Coronary artery (tissue), 2 donors: Measurements from ENCODE around the gene LASP1.

Experiments used
- DNase-seq: peaks from one replicate; pipeline ENCODE4 v3.0.0-alpha.2; 2017; ENCODE audit warnings: low spot score
- H3K27ac ChIP-seq, 2 donors: fragments of 200-600 bp; sonication (generic); one replicate each; pipeline ENCODE4 v1.5.1; 2016 to 2019
- H3K4me3 ChIP-seq: fragments of 200-600 bp; sonication (generic); 2 replicates; pipeline ENCODE4 v1.5.1; 2016; ENCODE audit warnings: mild to moderate bottlenecking, moderate library complexity
- CTCF ChIP-seq: fragments of 200-600 bp; sonication (generic); IDR thresholded peaks from one replicate; pipeline ENCODE4 v1.5.1; 2019; ENCODE audit warnings: antibody characterized with exemption

Gene LASP1

GRCh38 chr17:38918916-38919315, 49.1 kb downstream of the LASP1 start:
- no peak for TF ChIP-seq CTCF
- no peak for DNase-seq
- Histone ChIP-seq H3K4me3 (no peak overlapping the region), H3K27ac (peak overlapping the region; percentile 79 to 90)

GRCh38 chr17:38919316-38920078, 49.6 kb downstream of the LASP1 start:
- Histone ChIP-seq H3K27ac (peak overlapping the region; percentile 79 to 90), H3K4me3 (no peak overlapping the region)
- DNase-seq: peak; percentile 66
- no peak for TF ChIP-seq CTCF

- Histone ChIP-seq H3K27ac (peak overlapping the region; percentile 79 to 90), H3K4me3 (no peak overlapping the region)
- TF ChIP-seq CTCF: no peak
- peak; percentile 75 for DNase-seq
These were observed 50.8 kb downstream of the LASP1 start for GRCh38 chr17:38920374-38921291.

GRCh38 chr17:38921756-38922411, 52.0 kb downstream of the LASP1 start:
- Histone ChIP-seq H3K27ac (peak overlapping the region; percentile 79 to 90), H3K4me3 (no peak overlapping the region)
- no peak for TF ChIP-seq CTCF
- DNase-seq: no peak

GRCh38 chr17:38922538-38923297, 52.9 kb downstream of the LASP1 start:
- H3K27ac ChIP-seq: peak overlapping the region; percentile 79 to 90
- no peak for TF ChIP-seq CTCF
- no peak overlapping the region for H3K4me3 ChIP-seq
- no peak for DNase-seq

GRCh38 chr17:38925263-38925995, 55.6 kb downstream of the LASP1 start, which contains the start of gene LASP1NB:
TSS of gene LASP1NB (plus strand) at chr17:38925614.
- no peak for TF ChIP-seq CTCF
- DNase-seq: no peak
- H3K27ac ChIP-seq: peak within 1 kb of the TSS; percentile 59 to 90
- peak within 1 kb of the TSS; percentile 36 for H3K4me3 ChIP-seq
